MM.1S (cell line): Measurements from ENCODE around the gene AKAP6.

Experiments used
- EZH2 ChIP-seq: fragments of 300-600 bp; sonication (generic); optimal IDR thresholded peaks from 2 replicates; pipeline ENCODE3; 2017; ENCODE audit warnings: low read depth, mild to moderate bottlenecking, antibody characterized with exemption, low read length, mixed read lengths
- EZH2phosphoT487 ChIP-seq: fragments of 300-600 bp; sonication (generic); IDR thresholded peaks from 2 replicates; pipeline ENCODE4 v1.6.1; 2018; ENCODE audit warnings: antibody characterized with exemption, low read length
- TF ChIP-seq, protein P1 (sequence below): fragments of 300-600 bp; sonication (generic); IDR thresholded peaks from 2 replicates; pipeline ENCODE4 v1.5.1; 2016; ENCODE audit warnings: antibody characterized with exemption, low read length, mixed read lengths

DNA sequence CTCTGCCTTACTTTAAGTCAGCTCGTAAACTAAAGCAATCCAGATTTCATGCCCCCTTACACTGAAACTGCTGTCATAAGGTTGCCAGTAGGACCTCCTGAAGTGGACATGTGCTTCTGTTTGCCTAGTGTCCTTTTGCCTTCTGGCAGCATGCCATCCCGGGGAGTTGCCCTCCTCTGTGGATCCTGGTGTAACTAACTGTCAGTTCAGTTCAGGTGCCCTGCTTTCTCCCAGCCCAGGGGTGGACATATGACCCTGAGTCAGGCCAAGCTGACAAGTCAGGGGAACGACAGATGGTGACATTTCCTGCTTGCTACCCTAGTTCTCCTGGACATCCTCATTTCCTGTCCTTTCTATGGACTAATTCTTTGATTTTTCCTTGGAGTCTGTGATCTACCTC, 25.6 kb downstream of the AKAP6 start:
- TF ChIP-seq EZH2phosphoT487 (no peak), EZH2 (no peak)
- TF ChIP-seq, protein P1, sequence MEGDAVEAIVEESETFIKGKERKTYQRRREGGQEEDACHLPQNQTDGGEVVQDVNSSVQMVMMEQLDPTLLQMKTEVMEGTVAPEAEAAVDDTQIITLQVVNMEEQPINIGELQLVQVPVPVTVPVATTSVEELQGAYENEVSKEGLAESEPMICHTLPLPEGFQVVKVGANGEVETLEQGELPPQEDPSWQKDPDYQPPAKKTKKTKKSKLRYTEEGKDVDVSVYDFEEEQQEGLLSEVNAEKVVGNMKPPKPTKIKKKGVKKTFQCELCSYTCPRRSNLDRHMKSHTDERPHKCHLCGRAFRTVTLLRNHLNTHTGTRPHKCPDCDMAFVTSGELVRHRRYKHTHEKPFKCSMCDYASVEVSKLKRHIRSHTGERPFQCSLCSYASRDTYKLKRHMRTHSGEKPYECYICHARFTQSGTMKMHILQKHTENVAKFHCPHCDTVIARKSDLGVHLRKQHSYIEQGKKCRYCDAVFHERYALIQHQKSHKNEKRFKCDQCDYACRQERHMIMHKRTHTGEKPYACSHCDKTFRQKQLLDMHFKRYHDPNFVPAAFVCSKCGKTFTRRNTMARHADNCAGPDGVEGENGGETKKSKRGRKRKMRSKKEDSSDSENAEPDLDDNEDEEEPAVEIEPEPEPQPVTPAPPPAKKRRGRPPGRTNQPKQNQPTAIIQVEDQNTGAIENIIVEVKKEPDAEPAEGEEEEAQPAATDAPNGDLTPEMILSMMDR: no peak
